Subcutaneous abdominal adipose tissue (tissue), 5 donors: ENCODE results near the gene TRMT44.

Experiments used
- H3K27ac ChIP-seq: one replicate; pipeline ENCODE4 v1.7.0; 2013; ENCODE audit warnings: low read depth, mild to moderate bottlenecking, inconsistent platforms, low read length, moderate library complexity
- H3K27me3 ChIP-seq, 5 donors: one replicate each; pipeline ENCODE4 v1.7.0; 2013; ENCODE audit warnings: low read length in 5 of 5, inconsistent platforms in 1 of 5; ENCODE audit not compliant: control insufficient read depth in 5 of 5, insufficient read depth in 4 of 5
- H3K36me3 ChIP-seq, 5 donors: one replicate each; pipeline ENCODE4 v1.7.0; 2013; ENCODE audit warnings: low read length in 5 of 5; ENCODE audit not compliant: control insufficient read depth in 5 of 5, insufficient read depth in 5 of 5
- H3K4me1 ChIP-seq, 5 donors: one replicate each; pipeline ENCODE4 v1.7.0; 2013; ENCODE audit warnings: low read length in 5 of 5, mild to moderate bottlenecking in 3 of 5, moderate library complexity in 1 of 5; ENCODE audit not compliant: control insufficient read depth in 5 of 5, insufficient read depth in 5 of 5
- H3K4me3 ChIP-seq, 5 donors: one replicate each; pipeline ENCODE4 v1.7.0; 2013; ENCODE audit warnings: low read length in 5 of 5, low read depth in 1 of 5
- H3K9ac ChIP-seq, 5 donors: one replicate each; pipeline ENCODE4 v1.7.0; 2013; ENCODE audit warnings: low read length in 5 of 5, mild to moderate bottlenecking in 4 of 5, moderate library complexity in 3 of 5
- H3K9me3 ChIP-seq, 5 donors: one replicate each; pipeline ENCODE4 v1.7.0; 2013; ENCODE audit warnings: low read length in 5 of 5; ENCODE audit not compliant: control insufficient read depth in 5 of 5
- donor health status: healthy.
- donor health status: healthy.
- donor health status: healthy.
- donor health status: healthy.
- donor health status: healthy.

The TRMT44 gene

GRCh38 chr4:8433136-8433535, 7.4 kb upstream of the TRMT44 start:
- no peak overlapping the region for H3K27ac ChIP-seq
- H3K36me3 ChIP-seq = no peaks in the 10 kb centered on the region

GRCh38 chr4:8434251-8435073, 6.1 kb upstream of the TRMT44 start:
- Histone ChIP-seq H3K27ac (no peak overlapping the region), H3K4me1 (peaks cover 0 to 19% (median 16%) of the 10 kb centered on the region in 5 donors), H3K9ac (no peak overlapping the region)

More at GRCh38 chr4:8433136-8433535, 7.4 kb upstream of the TRMT44 start:
- no peak overlapping the region for H3K4me3 ChIP-seq
- H3K9ac ChIP-seq = no peak overlapping the region
- H3K9me3 ChIP-seq = no peaks in the 10 kb centered on the region
- peaks cover 3 to 23% (median 21%) of the 10 kb centered on the region in 5 donors for H3K4me1 ChIP-seq
- no peaks in the 10 kb centered on the region for H3K27me3 ChIP-seq

GRCh38 chr4:8435656-8436121, 4.9 kb upstream of the TRMT44 start:
- Histone ChIP-seq H3K27ac (no peak overlapping the region), H3K27me3 (no peaks in the 10 kb centered on the region), H3K4me3 (peak overlapping the region; percentile 41 to 50 (median 43)), H3K9ac (peak overlapping the region in 3 of 5 donors; percentile 16 to 41 (median 37)), H3K9me3 (peaks cover 0 to 4% (median 0%) of the 10 kb centered on the region in 5 donors), H3K4me1 (peaks cover 0 to 26% (median 24%) of the 10 kb centered on the region in 5 donors), H3K36me3 (no peaks in the 10 kb centered on the region)

More at GRCh38 chr4:8434251-8435073, 6.1 kb upstream of the TRMT44 start:
- H3K9me3 ChIP-seq = no peaks in the 10 kb centered on the region
- no peaks in the 10 kb centered on the region for H3K36me3 ChIP-seq
- H3K27me3 ChIP-seq = no peaks in the 10 kb centered on the region
- H3K4me3 ChIP-seq = no peak overlapping the region

GRCh38 chr4:8437281-8437680, 3.3 kb upstream of the TRMT44 start:
- Histone ChIP-seq H3K9me3 (peaks cover 0 to 4% (median 0%) of the 10 kb centered on the region in 5 donors), H3K4me3 (peak overlapping the region in 3 of 5 donors; percentile 1 to 32 (median 2)), H3K27ac (peak overlapping the region; percentile 62), H3K9ac (peak overlapping the region in 1 of 5 donors; percentile 48), H3K27me3 (no peaks in the 10 kb centered on the region), H3K4me1 (peaks cover 10 to 41% (median 38%) of the 10 kb centered on the region in 5 donors), H3K36me3 (no peaks in the 10 kb centered on the region)

DNA sequence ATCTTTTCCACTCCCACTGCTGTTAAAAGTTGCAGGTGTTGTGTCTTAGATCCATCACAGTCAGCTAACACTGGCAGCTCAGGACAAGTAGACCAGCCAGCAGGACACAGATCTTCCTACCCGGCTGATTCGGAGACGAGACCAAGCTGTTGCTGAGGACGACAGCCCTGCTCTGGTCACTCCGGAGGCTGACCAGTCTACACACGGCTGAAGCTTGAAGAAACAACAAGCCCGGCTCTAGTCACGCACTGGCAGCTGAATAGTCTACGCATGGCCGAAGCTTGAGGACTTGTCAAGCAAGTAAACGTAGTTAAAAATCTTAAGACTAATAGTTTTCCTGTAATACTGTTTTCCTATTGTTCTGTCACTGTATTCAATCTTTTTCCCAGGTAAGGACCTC, 1.8 kb upstream of the TRMT44 start:
- peak overlapping the region in 1 of 5 donors; percentile 16 for H3K9ac ChIP-seq
- H3K9me3 ChIP-seq = peaks cover 0 to 4% (median 0%) of the 10 kb centered on the region in 5 donors
- H3K4me3 ChIP-seq = no peak overlapping the region
- H3K4me1 ChIP-seq = peaks cover 18 to 56% (median 50%) of the 10 kb centered on the region in 5 donors
- no peaks in the 10 kb centered on the region for H3K27me3 ChIP-seq
- no peaks in the 10 kb centered on the region for H3K36me3 ChIP-seq
- peak overlapping the region; percentile 94 for H3K27ac ChIP-seq

DNA sequence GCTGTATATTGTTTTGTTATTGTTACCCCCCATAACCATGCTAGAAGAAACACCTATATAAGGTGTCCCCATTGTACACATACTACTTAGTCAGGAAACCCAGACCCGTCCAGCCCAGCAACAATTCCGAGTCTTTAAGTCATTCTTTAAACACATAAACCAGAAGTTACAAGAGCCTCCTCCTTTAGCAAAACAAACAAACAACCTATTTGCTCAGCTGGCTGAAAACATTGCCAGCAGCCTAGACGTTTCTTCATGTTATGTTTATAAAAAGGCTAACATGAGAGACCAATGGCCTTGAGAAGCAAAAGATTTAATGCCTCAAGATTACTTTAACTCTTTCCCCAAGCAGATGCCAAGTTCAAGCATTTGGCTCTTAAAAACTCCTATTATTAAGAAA, 1.4 kb upstream of the TRMT44 start:
- no peaks in the 10 kb centered on the region for H3K36me3 ChIP-seq
- H3K27ac ChIP-seq = peak overlapping the region; percentile 94
- no peaks in the 10 kb centered on the region for H3K27me3 ChIP-seq
- peaks cover 18 to 58% (median 50%) of the 10 kb centered on the region in 5 donors for H3K4me1 ChIP-seq
- H3K9ac ChIP-seq = peak overlapping the region in 1 of 5 donors; percentile 98
- peak overlapping the region in 2 of 5 donors; percentile 84 to 97 for H3K4me3 ChIP-seq
- peaks cover 0 to 4% (median 0%) of the 10 kb centered on the region in 5 donors for H3K9me3 ChIP-seq

DNA sequence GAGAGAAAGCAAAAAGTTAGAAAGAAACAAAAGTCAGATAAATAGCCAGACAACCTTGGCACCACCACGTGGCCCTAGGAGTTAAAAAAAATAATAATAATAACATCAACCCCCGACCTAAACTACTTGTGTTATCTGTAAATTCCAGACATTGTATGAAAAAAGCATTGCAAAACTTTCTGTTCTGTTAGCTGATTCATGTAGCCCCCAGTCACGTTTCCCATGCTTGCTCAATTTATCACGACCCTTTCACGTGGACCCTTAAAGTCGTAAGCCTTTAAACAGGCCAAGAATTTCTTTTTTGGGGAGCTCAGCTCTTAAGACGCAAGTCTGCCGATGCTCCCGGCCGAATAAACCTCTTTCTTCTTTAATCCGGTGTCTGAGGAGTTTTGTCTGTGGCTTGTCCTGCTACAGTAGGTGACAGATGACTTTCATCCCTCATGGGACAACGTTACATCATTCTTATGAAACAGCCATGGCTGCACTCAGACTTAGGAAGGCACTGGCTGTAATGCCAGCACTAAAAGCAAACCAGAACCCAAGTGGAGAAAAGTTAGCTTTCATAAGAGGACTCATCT, 574 bp upstream of the TRMT44 start:
- H3K4me1 ChIP-seq = peaks cover 18 to 58% (median 50%) of the 10 kb centered on the region in 5 donors

DNA sequence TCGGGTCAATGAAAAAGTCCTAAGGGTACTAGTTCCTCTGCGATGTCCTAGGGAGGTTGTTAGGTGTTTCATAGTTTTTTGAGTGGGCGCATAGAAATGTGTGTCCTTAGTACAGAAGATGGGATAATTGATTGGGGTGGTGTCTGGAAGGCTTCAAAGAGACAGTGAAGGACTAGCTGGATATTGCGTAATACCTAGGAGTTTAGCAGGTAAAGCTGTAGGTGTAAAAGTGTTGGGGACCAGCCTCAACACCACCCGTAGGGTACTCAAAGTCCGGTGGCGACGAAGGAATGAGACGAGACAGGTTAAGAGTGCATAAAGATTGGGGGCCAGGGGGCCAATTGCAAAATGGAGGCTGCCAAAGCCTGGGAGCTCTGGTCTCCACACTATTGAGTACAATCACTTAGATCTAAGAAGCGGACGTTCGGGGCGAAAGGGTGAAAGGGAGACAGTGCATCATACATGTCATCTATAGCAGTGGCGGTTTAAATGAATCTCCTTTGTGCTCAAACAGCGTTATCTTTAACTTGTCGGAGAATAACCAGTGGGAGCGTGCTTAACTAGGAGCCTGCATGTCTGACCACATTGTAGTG, 1.0 kb downstream of the TRMT44 start:
- peaks cover 18 to 59% (median 41%) of the 10 kb centered on the region in 5 donors for H3K4me1 ChIP-seq
- H3K4me3 ChIP-seq = peak overlapping the region; percentile 78 to 97 (median 85)
- no peaks in the 10 kb centered on the region for H3K27me3 ChIP-seq
- peak overlapping the region; percentile 59 to 98 (median 94) for H3K9ac ChIP-seq
- peaks cover 0 to 4% (median 0%) of the 10 kb centered on the region in 5 donors for H3K9me3 ChIP-seq
- peaks cover 0 to 13% (median 4%) of the 10 kb centered on the region in 5 donors for H3K36me3 ChIP-seq
- H3K27ac ChIP-seq = peak overlapping the region; percentile 94

More for the DNA sequence above, 574 bp upstream of the TRMT44 start:
- H3K9me3 ChIP-seq = peaks cover 0 to 4% (median 0%) of the 10 kb centered on the region in 5 donors
- no peaks in the 10 kb centered on the region for H3K27me3 ChIP-seq
- H3K36me3 ChIP-seq = no peaks in the 10 kb centered on the region
- H3K9ac ChIP-seq = peak overlapping the region; percentile 7 to 98 (median 94)
- H3K4me3 ChIP-seq = peak overlapping the region; percentile 78 to 97 (median 88)
- peak overlapping the region; percentile 94 for H3K27ac ChIP-seq

- H3K4me3 ChIP-seq = peak overlapping the region in 1 of 5 donors; percentile 16
- peaks cover 18 to 54% (median 37%) of the 10 kb centered on the region in 5 donors for H3K4me1 ChIP-seq
- H3K9me3 ChIP-seq = peaks cover 0 to 4% (median 0%) of the 10 kb centered on the region in 5 donors
- H3K36me3 ChIP-seq = peaks cover 0 to 24% (median 11%) of the 10 kb centered on the region in 5 donors
- H3K27ac ChIP-seq = no peak overlapping the region
- peak overlapping the region in 3 of 5 donors; percentile 26 to 98 (median 48) for H3K9ac ChIP-seq
- no peaks in the 10 kb centered on the region for H3K27me3 ChIP-seq
Measured at GRCh38 chr4:8442596-8443358, 2.2 kb downstream of the TRMT44 start.
